HepG2 (cell line): ENCODE results near the gene SDR39U1. TPM values are rescaled to one million over a fixed set of nuclear protein-coding genes. Genes with fewer than 3 reads are reported as not detected.

Experiments
- CHD2 ChIP-seq: IDR thresholded peaks from 2 replicates; pipeline ENCODE4 v1.6.1; 2011; ENCODE audit warnings: low read depth, low read length, improper control_type of control experiment
- CHD4 ChIP-seq: fragments of 200-600 bp; sonication (generic); IDR thresholded peaks from 2 replicates; pipeline ENCODE4 v1.7.0; 2017; ENCODE audit warnings: mild to moderate bottlenecking, low read length, borderline replicate concordance
- FOXA1 ChIP-seq, 2 experiments: fragments of 450-650 bp in 1 of 2; sonication (generic) in 1 of 2; formaldehyde crosslinking in 1 of 2; IDR thresholded peaks; 2 replicates each; pipeline versions ENCODE4 v1.4.0 to v1.6.1; 2016 to 2020; ENCODE audit warnings: missing genetic modification reagents in 1 of 2
- FOXA3 ChIP-seq: IDR thresholded peaks from 2 replicates; pipeline ENCODE4 v1.6.1; 2016; ENCODE audit warnings: missing genetic modification reagents, missing compliant biosample characterization
- GATA4 ChIP-seq: sonication (generic); IDR thresholded peaks from 2 replicates; pipeline ENCODE4 v1.6.1; 2016; ENCODE audit warnings: antibody characterized with exemption, low read depth, borderline replicate concordance
- HOXA3 ChIP-seq: sonication (generic); formaldehyde crosslinking; IDR thresholded peaks from 2 replicates; pipeline ENCODE4 v1.5.0; 2020; ENCODE audit warnings: missing genetic modification reagents
- ISX ChIP-seq: sonication (generic); formaldehyde crosslinking; conservative IDR thresholded peaks from 2 replicates; pipeline ENCODE4 v1.5.0; 2020; ENCODE audit warnings: missing genetic modification reagents
- JUN ChIP-seq: sonication (generic); formaldehyde crosslinking; IDR thresholded peaks from 2 replicates; pipeline ENCODE4 v1.4.0; 2020; ENCODE audit warnings: mild to moderate bottlenecking, missing genetic modification reagents
- KDM5B ChIP-seq: sonication (generic); formaldehyde crosslinking; IDR thresholded peaks from 2 replicates; pipeline ENCODE4 v1.4.0; 2020; ENCODE audit warnings: missing genetic modification reagents, mild to moderate bottlenecking, borderline replicate concordance
- MATR3 ChIP-seq: sonication (generic); formaldehyde crosslinking; IDR thresholded peaks from 2 replicates; pipeline ENCODE4 v1.4.0; 2020; ENCODE audit warnings: missing genetic modification reagents
- RBM22 ChIP-seq: fragments of 200-400 bp; formaldehyde crosslinking; optimal IDR thresholded peaks from 2 replicates; pipeline ENCODE3; 2017; ENCODE audit warnings: mild to moderate bottlenecking, low read length, moderate library complexity
- SIX1 ChIP-seq: sonication (generic); formaldehyde crosslinking; IDR thresholded peaks from 2 replicates; pipeline ENCODE4 v1.4.0; 2020; ENCODE audit warnings: missing genetic modification reagents, borderline replicate concordance
- SMAD9 ChIP-seq: sonication (generic); formaldehyde crosslinking; IDR thresholded peaks from 2 replicates; pipeline ENCODE4 v1.5.1; 2020; ENCODE audit warnings: mild to moderate bottlenecking, missing genetic modification reagents
- ZNF33B ChIP-seq: sonication (generic); formaldehyde crosslinking; IDR thresholded peaks from 2 replicates; pipeline ENCODE4 v1.5.1; 2020; ENCODE audit warnings: mild to moderate bottlenecking, missing genetic modification reagents
- ZNF382 ChIP-seq: sonication (generic); formaldehyde crosslinking; IDR thresholded peaks from 2 replicates; pipeline ENCODE4 v1.5.0; 2020; ENCODE audit warnings: missing genetic modification reagents, mild to moderate bottlenecking, borderline replicate concordance
- ZNF383 ChIP-seq: sonication (generic); formaldehyde crosslinking; IDR thresholded peaks from 2 replicates; pipeline ENCODE4 v1.4.0; 2020; ENCODE audit warnings: missing genetic modification reagents, mild to moderate bottlenecking, borderline replicate concordance
- ZNF510 ChIP-seq: sonication (generic); formaldehyde crosslinking; IDR thresholded peaks from 2 replicates; pipeline ENCODE4 v1.4.0; 2020; ENCODE audit warnings: low read depth, mild to moderate bottlenecking, missing genetic modification reagents
- ZNF550 ChIP-seq: sonication (generic); formaldehyde crosslinking; IDR thresholded peaks from 2 replicates; pipeline ENCODE4 v1.4.0; 2020; ENCODE audit warnings: mild to moderate bottlenecking, missing genetic modification reagents, borderline replicate concordance
- ZNF562 ChIP-seq: sonication (generic); formaldehyde crosslinking; IDR thresholded peaks from 2 replicates; pipeline ENCODE4 v1.8.0; 2022; ENCODE audit warnings: missing genetic modification reagents, borderline replicate concordance
- ZNF569 ChIP-seq: sonication (generic); formaldehyde crosslinking; IDR thresholded peaks from 2 replicates; pipeline ENCODE4 v1.5.0; 2020; ENCODE audit warnings: mild to moderate bottlenecking, missing genetic modification reagents, moderate library complexity, borderline replicate concordance
- ZNF720 ChIP-seq: sonication (generic); formaldehyde crosslinking; IDR thresholded peaks from 2 replicates; pipeline ENCODE4 v1.4.0; 2020; ENCODE audit warnings: missing genetic modification reagents
- ZNF879 ChIP-seq: sonication (generic); formaldehyde crosslinking; IDR thresholded peaks from 2 replicates; pipeline ENCODE4 v1.8.1; 2023; ENCODE audit warnings: missing genetic modification reagents
- ZSCAN29 ChIP-seq: sonication (generic); formaldehyde crosslinking; conservative IDR thresholded peaks from 2 replicates; pipeline ENCODE4 v1.4.0; 2020; ENCODE audit warnings: mild to moderate bottlenecking, missing genetic modification reagents
- polyA plus RNA-seq, 8 experiments: library from polyadenylated mRNA; depleted of rRNA in 3 of 8; stranded (reverse) in 7 of 8; unstranded in 1 of 8; fragments of >200 nt; fragmentation: Illumina TruSeq in 4 of 8; extraction: Trizol in 4 of 8; gene quantifications; 2 replicates each; pipeline versions ENCODE4 v1.2.1 to v1.2.3, GENCODE V29; 2011 to 2016; ENCODE audit warnings: low read depth in 4 of 8, missing spikeins in 1 of 8, mixed read lengths in 1 of 8; ENCODE audit not compliant: insufficient read depth in 1 of 8
- total RNA-seq, 5 experiments: library from RNA; depleted of rRNA; stranded (reverse); fragments of >200 nt; fragmentation: Illumina TruSeq; extraction: Trizol; gene quantifications; 2 replicates each; pipeline ENCODE4 v1.2.3, GENCODE V29; 2016; ENCODE audit warnings: low read depth in 1 of 5
- TF ChIP-seq, protein P1 (sequence below): sonication (generic); formaldehyde crosslinking; IDR thresholded peaks from 2 replicates; pipeline ENCODE4 v1.5.0; 2020; ENCODE audit warnings: missing genetic modification reagents
- TF ChIP-seq, protein P2 (sequence below): sonication (generic); formaldehyde crosslinking; IDR thresholded peaks from 2 replicates; pipeline ENCODE4 v1.4.0; 2020; ENCODE audit warnings: mild to moderate bottlenecking, missing genetic modification reagents
- TF ChIP-seq, protein P3 (sequence below): sonication (generic); formaldehyde crosslinking; IDR thresholded peaks from 2 replicates; pipeline ENCODE4 v1.4.0; 2020; ENCODE audit warnings: missing genetic modification reagents

SDR39U1 gene
- total and polyA plus RNA-seq, 2 of the 13 experiments (the other 11 are each of a cell fraction or from before 2014, with no cell fraction given) = 34.4 to 129 TPM

DNA sequence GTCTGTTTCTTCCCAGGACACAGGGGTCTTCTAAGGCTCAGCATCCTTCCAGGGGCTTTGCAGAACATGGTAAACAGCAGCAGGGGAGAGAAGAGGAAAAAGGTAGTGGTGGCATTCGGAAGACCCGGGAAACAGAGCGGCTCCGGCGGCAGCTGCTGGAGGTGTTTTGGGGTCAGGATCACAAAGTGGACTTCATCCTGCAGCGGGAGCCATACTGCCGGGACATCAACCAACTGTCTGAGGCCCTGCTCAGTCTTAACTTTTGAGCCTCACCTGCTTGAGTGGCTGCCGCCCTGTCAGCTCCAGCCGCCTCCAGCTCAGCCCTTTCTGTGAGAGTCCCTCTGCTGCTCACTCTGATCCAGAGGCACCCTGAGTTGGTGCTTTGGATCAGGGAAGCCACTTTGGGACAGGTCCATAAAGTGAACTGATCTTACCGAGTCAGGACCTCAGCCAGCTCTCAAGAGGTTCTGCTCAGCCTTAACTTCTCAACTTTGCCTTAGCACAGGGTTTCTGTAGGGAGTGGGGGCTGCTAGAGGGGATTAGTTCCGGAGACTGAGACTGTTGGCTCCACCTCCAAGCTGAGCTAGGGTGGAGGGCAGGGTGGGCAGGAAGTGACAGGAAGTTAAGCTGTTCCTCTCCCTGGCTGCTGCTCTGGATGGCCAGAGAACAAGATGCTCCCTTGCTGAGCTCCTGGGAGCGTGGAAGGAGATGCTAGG is 5.4 kb downstream of the SDR39U1 start (continued):
- TF ChIP-seq HOXA3 (CRISPR knock-in tag) = no peak
- 0 out of 2 replicates have a peak, but pooled peaks have one; percentile 18 for TF ChIP-seq ZNF550 (CRISPR knock-in tag)
- peak; percentile 78 for TF ChIP-seq RBM22
- TF ChIP-seq JUN = no peak
- TF ChIP-seq CHD4 = no peak
- TF ChIP-seq FOXA1 (IDR thresholded peaks at IDR 0.05) = no peak
- no peak for TF ChIP-seq FOXA1 (CRISPR knock-in tag; IDR thresholded peaks at IDR 0.05)
- no peak for TF ChIP-seq MATR3 (CRISPR knock-in tag)
- TF ChIP-seq SMAD9 (CRISPR knock-in tag) = 0 out of 2 replicates have a peak, but pooled peaks have one; percentile 58
- TF ChIP-seq ZNF569 (CRISPR knock-in tag) = no peak
- TF ChIP-seq, protein P1, sequence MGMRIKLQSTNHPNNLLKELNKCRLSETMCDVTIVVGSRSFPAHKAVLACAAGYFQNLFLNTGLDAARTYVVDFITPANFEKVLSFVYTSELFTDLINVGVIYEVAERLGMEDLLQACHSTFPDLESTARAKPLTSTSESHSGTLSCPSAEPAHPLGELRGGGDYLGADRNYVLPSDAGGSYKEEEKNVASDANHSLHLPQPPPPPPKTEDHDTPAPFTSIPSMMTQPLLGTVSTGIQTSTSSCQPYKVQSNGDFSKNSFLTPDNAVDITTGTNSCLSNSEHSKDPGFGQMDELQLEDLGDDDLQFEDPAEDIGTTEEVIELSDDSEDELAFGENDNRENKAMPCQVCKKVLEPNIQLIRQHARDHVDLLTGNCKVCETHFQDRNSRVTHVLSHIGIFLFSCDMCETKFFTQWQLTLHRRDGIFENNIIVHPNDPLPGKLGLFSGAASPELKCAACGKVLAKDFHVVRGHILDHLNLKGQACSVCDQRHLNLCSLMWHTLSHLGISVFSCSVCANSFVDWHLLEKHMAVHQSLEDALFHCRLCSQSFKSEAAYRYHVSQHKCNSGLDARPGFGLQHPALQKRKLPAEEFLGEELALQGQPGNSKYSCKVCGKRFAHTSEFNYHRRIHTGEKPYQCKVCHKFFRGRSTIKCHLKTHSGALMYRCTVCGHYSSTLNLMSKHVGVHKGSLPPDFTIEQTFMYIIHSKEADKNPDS (CRISPR knock-in tag) = no peak; the same call in 1 of the 2 replicates
- no peak for TF ChIP-seq ZNF382
- no peak for TF ChIP-seq SIX1 (CRISPR knock-in tag)
- TF ChIP-seq ZNF562 (CRISPR knock-in tag) = no peak
- TF ChIP-seq CHD2 = no peak
- TF ChIP-seq, protein P2, sequence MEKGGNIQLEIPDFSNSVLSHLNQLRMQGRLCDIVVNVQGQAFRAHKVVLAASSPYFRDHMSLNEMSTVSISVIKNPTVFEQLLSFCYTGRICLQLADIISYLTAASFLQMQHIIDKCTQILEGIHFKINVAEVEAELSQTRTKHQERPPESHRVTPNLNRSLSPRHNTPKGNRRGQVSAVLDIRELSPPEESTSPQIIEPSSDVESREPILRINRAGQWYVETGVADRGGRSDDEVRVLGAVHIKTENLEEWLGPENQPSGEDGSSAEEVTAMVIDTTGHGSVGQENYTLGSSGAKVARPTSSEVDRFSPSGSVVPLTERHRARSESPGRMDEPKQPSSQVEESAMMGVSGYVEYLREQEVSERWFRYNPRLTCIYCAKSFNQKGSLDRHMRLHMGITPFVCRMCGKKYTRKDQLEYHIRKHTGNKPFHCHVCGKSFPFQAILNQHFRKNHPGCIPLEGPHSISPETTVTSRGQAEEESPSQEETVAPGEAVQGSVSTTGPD (CRISPR knock-in tag) = no peak
- no peak for TF ChIP-seq ZNF720 (CRISPR knock-in tag)
- TF ChIP-seq ZNF510 = no peak
- no peak for TF ChIP-seq ZSCAN29
- no peak for TF ChIP-seq ZNF879 (CRISPR knock-in tag)
- no peak for TF ChIP-seq ISX
- TF ChIP-seq ZNF383 (CRISPR knock-in tag) = no peak
- no peak for TF ChIP-seq GATA4
- TF ChIP-seq, protein P3, sequence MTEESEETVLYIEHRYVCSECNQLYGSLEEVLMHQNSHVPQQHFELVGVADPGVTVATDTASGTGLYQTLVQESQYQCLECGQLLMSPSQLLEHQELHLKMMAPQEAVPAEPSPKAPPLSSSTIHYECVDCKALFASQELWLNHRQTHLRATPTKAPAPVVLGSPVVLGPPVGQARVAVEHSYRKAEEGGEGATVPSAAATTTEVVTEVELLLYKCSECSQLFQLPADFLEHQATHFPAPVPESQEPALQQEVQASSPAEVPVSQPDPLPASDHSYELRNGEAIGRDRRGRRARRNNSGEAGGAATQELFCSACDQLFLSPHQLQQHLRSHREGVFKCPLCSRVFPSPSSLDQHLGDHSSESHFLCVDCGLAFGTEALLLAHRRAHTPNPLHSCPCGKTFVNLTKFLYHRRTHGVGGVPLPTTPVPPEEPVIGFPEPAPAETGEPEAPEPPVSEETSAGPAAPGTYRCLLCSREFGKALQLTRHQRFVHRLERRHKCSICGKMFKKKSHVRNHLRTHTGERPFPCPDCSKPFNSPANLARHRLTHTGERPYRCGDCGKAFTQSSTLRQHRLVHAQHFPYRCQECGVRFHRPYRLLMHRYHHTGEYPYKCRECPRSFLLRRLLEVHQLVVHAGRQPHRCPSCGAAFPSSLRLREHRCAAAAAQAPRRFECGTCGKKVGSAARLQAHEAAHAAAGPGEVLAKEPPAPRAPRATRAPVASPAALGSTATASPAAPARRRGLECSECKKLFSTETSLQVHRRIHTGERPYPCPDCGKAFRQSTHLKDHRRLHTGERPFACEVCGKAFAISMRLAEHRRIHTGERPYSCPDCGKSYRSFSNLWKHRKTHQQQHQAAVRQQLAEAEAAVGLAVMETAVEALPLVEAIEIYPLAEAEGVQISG = no peak
- peak; percentile 25 for TF ChIP-seq KDM5B (CRISPR knock-in tag)
- no peak for TF ChIP-seq ZNF33B (CRISPR knock-in tag)
- no peak for TF ChIP-seq FOXA3 (CRISPR knock-in tag)
